WERI-Rb-1 (cell line): ENCODE measurements around the gene AGO3.

Experiments used
- DNase-seq: peaks from one replicate; pipeline ENCODE4 v3.0.0-alpha.2; 2020
- H3K27ac ChIP-seq: fragments of 250-450 bp; sonication (Bioruptor Pico); 2 replicates; pipeline ENCODE4 v1.5.1; 2020; ENCODE audit warnings: mild to moderate bottlenecking, moderate library complexity
- H3K27me3 ChIP-seq: fragments of 250-450 bp; sonication (Bioruptor Pico); 2 replicates; pipeline ENCODE4 v1.5.1; 2021; ENCODE audit warnings: mild to moderate bottlenecking, low read depth, moderate library complexity; ENCODE audit not compliant: insufficient read depth, severe bottlenecking
- H3K36me3 ChIP-seq: fragments of 250-450 bp; sonication (Bioruptor Pico); 2 replicates; pipeline ENCODE4 v1.5.1; 2020; ENCODE audit warnings: mild to moderate bottlenecking, moderate library complexity
- H3K4me3 ChIP-seq: 2 replicates; pipeline ENCODE4 v1.5.1; 2011; ENCODE audit warnings: low read depth, mild to moderate bottlenecking, control low read depth, low read length
- H3K9me3 ChIP-seq: fragments of 250-450 bp; sonication (Bioruptor Pico); 2 replicates; pipeline ENCODE4 v1.5.1; 2021; ENCODE audit warnings: mild to moderate bottlenecking, moderate library complexity; ENCODE audit not compliant: severe bottlenecking
- CTCF ChIP-seq: IDR thresholded peaks from 2 replicates; pipeline ENCODE4 v1.5.1; 2011; ENCODE audit warnings: low read depth, mild to moderate bottlenecking, control low read depth, inconsistent platforms, low read length

Gene AGO3

GRCh38 chr1:36006941-36007500 is 76.1 kb downstream of the AGO3 start:
- TF ChIP-seq CTCF, result no peak
- Histone ChIP-seq H3K27ac (no peak overlapping the region), H3K9me3 (no peaks in the 10 kb centered on the region), H3K27me3 (no peaks in the 10 kb centered on the region), H3K36me3 (peaks cover 16% of the 10 kb centered on the region), H3K4me3 (no peak overlapping the region)
- DNase-seq, result no peak

GRCh38 chr1:36007741-36008140 is 76.8 kb downstream of the AGO3 start:
- no peak for DNase-seq
- no peak for TF ChIP-seq CTCF
- no peak overlapping the region for H3K4me3 ChIP-seq
- H3K36me3 ChIP-seq, result peaks cover 16% of the 10 kb centered on the region
- no peak overlapping the region for H3K27ac ChIP-seq
- H3K9me3 ChIP-seq, result no peaks in the 10 kb centered on the region
- no peaks in the 10 kb centered on the region for H3K27me3 ChIP-seq

- Histone ChIP-seq H3K9me3 (no peaks in the 10 kb centered on the region), H3K36me3 (peaks cover 23% of the 10 kb centered on the region), H3K27ac (no peak overlapping the region), H3K27me3 (no peaks in the 10 kb centered on the region), H3K4me3 (no peak overlapping the region)
- no peak for TF ChIP-seq CTCF
- no peak for DNase-seq
Measured at GRCh38 chr1:36008546-36009197, 77.8 kb downstream of the AGO3 start.

GRCh38 chr1:36014722-36015220 is 83.9 kb downstream of the AGO3 start:
- Histone ChIP-seq H3K27me3 (no peaks in the 10 kb centered on the region), H3K36me3 (peaks cover 42% of the 10 kb centered on the region), H3K27ac (no peak overlapping the region), H3K4me3 (no peak overlapping the region), H3K9me3 (no peaks in the 10 kb centered on the region)
- TF ChIP-seq CTCF, result no peak
- DNase-seq, result no peak

- no peaks in the 10 kb centered on the region for H3K9me3 ChIP-seq
- no peak for TF ChIP-seq CTCF
- H3K27me3 ChIP-seq, result no peaks in the 10 kb centered on the region
- no peak for DNase-seq
- no peak overlapping the region for H3K4me3 ChIP-seq
- peaks cover 47% of the 10 kb centered on the region for H3K36me3 ChIP-seq
- no peak overlapping the region for H3K27ac ChIP-seq
Measured at GRCh38 chr1:36016686-36017085, 85.8 kb downstream of the AGO3 start.
